Hippocampal formation (tissue), 2 donors: Measurements from ENCODE around the gene SCFD2.

Experiments used
- DNase-seq, 2 donors: peaks; one replicate each; lab custom pipeline; 2025; lab: John Stamatoyannopoulos, UW

The SCFD2 gene

DNA sequence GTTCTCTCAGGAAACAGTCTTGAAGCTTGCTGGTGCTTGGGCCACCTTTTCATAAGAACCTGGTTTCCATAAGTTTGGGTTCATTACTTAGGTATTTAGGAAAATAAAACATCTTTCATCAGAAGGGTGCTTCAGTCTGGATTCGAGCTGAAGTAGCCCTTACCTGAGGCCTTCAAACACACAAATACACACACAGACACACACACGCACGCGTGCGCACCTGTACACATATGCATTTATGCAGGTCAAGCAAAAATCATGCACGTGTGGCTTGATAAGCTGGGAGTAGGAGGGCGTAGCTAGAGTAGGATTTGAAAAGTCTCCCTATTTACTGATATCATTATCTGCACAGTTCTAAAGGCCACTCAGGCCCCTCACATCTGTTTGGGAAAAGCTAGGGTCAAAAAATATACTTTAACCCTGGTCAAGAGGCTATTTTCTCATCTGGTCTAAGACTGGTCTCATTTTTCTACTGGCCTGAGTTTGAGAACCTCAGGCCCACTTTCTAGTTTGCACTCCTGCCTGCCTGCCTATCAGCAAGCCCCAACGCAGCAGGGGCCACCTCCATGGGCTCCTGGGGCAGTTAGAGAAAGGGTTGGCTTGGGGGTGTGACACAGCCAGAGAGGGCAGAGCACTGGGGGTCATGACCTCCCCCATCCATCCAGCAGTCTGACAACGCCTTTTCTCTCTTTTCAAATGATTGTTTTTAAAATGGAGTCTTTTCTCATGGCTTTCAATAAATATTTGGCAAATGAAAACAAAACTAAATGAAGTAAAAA, 439.5 kb downstream of the SCFD2 start:
- no peak for DNase-seq

DNA sequence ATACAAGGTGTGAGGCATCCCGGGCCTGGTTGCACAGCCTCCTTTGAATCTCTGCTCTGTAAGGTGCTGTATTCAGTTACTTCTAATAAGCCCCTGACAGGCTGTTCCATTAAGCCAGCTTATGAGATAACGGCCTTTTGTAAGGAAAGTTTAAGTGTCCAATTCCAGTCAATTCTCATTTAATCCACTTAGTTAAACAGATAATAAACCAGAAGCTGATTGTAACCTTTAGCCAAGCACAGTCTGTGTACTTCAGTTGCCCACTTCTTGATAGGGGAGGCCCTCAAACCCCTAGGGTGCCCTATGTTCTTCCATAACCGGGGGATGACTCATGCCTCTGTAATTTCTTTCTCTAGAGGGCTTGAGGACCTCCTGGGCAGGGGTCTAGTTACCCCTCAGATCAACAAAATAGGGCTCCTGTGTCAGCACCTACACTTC, 440.3 kb downstream of the SCFD2 start:
- DNase-seq, result no peak

DNA sequence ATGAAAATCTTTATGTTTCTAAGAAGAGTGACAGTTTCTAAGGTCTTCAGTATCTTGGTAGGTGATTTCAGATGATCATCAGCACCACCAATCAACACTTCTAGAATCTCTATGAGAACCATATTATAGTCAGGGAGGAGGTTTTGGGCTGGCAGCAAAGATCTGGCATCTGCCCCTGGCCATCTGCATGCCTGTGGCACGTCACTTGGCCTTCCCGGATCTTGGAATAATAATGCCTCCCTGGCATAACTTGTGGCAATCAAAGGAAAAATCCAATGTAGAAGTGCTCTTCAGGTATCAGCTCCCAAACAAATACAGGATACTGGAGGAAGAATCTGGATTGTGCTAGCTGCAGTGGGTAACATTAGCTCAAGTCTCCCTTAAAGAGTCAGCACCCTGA, 446.4 kb downstream of the SCFD2 start:
- no peak for DNase-seq

DNA sequence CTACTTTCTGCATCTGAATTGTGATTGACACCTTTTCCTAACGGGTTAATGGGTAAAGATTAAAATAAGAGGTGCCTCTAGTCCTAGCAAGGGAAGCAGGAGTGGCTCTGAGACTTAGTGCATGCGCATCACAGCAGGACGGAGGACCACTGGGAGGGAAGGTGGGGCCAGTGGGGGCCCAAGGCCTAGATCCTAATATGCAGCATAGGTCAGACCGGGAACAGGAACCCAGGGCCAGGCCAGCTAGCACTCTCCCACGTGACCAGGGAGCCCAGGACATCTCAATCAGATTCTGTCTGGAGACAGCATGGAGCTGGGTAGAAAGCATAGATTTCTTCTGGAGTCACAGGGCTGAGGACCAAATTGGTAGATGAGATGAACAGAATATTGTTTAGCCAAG, 448.0 kb downstream of the SCFD2 start:
- DNase-seq, result no peak

DNA sequence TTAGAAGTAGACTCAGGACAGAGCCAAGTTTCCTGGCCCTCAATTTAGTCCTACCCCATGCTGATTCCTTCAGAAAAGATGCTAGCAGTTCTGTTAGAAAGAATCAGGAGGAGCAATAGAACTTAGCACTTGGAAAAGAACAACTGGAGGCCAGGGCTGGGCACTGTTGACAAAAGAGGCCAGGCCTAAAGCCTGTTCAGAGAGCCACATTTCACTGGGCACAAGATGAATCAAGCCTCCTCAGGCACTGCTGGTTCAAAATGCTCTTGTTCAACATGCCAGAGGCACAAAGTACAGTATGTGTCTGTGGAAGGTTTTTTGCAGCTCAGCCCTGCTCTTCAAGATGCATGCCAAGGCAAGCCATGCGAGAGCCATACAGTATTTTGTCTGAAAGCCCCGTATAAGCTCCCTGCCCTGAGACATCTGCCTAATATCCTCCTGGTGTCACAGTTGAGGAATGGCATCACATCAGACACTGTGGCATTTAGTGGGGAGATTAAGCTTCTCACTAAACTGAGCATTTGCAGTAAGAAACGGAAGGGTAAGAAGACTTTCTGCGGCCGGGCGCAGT, 450.0 kb downstream of the SCFD2 start:
- DNase-seq, result peak in 1 of 2 donors; percentile 46

DNA sequence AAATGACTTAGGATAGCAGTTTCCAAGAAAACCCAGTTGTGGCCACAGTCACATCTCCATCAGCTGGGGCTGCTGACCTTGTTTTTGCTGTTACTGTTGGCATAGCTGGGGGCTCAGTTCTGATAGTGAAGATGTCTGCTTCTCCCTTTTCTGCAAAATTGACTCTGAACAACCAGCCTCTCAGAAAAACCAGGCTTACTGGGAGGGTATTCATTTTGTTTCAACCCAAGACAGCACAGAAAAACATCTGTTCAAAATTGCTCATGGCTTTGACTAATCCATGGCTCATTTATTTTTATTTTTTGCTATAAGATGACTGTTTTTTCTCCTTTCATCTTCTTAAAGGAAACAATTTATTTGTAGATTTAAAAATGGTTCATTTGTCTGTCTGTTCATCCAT, 450.7 kb downstream of the SCFD2 start:
- DNase-seq, result no peak

DNA sequence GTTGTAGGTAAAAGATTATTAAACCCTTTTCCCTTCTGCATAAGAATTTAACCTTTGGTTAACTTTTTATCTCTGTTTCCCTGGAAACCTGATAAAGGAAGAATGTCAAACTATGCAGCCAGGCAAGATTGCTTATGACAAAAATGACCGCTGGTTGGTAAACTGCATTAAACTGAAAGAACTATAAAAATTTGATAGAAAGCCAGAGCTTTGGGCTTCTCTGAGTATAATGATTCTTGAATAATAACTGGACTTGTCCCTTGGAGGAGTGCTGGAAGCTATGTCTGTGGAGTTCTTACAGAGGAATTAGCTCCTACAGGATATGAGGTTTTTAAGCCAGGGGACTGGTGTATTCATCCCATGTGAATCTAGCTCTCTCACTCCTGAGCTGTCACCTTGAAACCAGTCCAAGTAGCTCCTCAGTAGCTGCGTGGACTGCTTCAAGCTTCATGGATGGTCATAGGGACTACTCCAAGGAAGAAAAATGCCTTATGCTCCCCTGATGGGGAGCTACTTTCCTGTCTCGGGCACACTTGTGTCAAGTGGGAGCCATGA, 451.7 kb downstream of the SCFD2 start:
- no peak for DNase-seq

DNA sequence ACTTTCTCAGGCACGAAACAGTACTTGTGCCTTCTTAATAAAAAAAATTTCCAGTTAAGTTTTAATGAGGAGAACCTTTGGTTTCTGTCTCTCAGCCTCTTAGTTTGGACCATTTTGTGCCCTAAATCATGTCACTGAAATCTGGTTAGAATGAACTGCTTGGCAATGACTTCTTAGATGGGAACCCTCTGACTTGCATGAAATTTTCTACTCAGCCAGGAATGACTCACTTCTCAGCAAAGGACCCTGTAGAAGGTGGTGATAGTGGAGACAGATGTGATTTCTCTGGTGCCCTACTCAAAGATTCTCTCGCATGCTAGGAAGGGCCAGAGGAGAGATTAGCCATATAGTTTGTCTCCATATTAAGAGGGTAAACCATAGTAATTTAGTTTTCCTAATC, 453.3 kb downstream of the SCFD2 start:
- no peak for DNase-seq

DNA sequence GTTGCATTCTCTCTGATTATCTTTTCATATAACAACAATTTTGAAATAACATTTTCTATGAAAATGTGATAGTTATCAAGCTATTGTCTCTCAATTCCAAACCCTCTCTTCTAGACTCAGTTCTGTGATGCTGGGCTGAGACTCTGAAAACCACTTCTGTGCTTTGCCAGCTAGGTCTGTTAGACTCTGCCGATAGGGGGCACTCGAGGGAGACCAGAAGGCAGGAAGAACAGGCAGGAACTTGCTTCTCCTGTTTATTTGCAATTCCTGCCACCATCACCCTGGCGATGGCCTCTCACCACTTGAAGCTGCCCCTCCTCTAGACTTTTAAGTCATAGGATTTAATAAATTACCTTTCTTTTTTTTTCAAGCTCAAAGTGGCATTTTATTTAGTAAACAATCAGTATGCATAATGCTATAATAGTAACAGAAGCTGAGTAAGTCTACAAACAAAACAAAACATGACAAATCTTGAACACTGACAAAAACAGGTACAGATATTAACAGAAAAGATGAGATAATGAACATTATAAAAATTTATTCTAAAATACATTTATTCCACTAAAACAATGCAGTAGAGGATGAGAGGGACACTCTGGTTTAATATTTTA, 454.1 kb downstream of the SCFD2 start:
- peak; percentile 39 for DNase-seq

DNA sequence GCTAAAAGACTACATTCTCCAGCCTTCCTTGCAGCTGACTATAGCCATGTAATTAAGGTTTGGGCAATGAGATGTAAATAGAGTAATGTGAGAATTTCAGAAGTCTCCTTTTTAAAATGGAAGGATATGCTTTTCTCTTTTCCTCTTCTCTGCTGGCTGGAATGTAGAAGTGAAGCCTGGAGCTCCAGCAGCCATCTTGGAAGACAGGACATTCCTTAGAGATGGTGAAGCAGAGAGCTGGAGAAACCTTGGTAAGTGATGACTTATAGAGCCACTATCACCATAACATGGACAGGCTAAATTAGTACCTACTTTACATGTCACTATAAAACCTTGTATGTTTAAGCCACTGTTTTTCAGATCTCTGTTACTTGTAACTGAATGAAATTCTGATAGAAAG, 455.7 kb downstream of the SCFD2 start:
- DNase-seq, result no peak

DNA sequence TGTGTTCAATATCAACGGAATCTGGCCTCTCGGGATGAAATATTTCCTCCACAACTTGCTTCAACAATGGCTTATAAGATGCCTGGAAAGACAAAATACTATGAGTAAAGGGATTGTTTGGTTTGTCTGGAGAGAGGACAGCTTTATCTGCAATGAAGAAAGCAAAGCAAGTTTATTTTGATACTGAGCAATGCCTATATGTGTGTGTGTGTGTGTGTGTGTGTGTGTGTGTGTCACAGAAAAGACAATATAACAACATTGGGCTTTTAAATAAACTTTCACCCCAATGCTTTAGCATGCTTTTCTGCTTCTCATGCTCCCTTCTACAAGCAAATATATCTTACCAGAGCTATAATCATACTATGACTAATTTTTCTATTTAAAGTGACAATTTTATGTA, 458.4 kb downstream of the SCFD2 start:
- no peak for DNase-seq

DNA sequence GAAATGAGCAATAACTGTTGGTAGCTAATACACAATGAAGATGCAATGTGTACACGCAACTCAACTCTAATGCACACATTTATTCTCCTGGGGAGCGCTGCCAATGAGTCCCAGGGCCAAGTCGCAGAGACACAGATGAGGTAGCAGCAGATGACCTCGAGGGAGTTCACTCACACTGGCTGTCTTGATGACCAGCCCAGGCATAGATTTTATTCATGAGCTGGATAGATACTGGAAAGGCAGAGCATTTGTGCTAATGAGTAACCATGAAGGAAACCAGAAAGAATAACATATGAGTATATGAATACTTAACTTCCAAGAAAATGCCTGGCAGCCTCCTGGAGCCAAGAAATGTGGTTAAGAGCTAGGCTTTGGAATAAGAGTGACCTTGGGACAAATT, 461.4 kb downstream of the SCFD2 start:
- no peak for DNase-seq

DNA sequence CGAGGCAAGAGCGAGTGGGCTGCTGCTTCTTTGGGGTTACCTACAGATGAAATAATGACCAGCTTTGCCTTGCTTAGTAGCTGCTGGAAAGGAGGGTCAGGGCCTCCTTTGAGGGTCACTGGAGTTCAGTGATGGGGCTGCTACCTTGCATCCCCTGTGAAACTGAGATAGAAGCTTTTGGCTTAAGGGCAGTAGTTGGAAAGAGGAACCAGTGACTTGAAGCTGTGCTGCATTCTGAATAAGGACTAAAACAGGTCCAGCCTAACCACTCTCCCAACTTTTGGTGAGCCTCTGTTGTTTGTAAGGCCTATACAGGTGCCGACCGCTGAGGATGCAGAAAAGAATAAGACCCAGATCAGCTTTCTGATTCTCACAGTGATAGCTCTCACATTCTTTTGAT, 462.6 kb downstream of the SCFD2 start:
- no peak for DNase-seq

DNA sequence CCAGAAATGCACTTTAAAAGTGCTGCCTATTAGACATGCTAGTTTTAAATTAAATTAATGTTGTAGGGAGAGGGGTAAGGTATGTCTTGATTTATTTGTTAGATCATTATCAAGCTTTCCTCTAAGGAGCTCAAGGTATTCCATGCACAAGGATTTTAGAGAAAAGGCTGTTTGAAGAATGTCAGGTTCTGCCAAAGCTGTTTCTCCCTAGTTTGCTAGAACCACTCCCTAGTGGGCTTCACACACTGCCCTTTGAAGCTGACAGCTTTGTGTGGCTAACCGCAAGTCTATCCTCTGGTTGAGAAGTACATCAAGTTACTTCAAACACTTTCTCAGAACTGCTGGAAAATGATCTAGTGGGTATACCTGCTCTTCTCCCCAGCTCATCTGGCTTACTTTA, 471.4 kb downstream of the SCFD2 start:
- no peak for DNase-seq

DNA sequence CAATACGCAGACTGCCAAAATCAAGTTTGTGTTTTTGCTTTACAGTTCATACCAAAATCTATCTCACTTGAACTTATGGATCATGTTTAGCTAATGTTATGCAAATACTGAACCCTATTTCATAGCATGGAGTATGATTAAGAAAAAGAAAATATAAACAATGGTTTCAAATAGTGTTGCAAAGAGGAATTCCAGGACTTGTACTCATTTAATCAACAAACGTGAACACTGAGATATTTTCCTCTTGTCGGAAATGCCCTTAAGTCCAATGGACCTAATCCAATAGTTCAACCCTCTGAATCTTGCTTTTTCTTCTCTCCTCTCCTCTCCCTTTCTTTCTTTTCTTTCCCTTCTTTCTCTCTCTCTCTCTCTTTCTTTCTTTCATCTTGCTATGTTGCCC, 473.0 kb downstream of the SCFD2 start:
- DNase-seq, result no peak

DNA sequence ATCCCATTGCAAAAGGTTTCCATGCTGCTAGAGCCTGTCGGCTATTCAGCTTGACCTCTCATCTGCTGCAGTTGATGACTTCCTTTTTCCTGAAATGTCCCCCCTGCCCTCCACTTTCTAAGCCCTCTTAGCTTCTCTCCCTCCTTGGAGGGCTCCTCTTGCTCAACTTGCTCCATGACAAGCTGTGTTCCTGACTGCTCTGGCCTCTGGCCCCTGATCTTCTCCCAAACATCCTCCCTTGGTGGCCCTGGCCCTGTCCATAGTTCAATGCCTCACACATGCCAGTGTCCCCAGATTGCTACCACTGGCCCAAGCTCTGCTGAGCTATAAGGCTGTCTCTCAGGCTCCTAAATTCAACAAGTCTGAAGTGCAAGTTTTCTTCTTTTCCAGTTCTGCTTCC, 474.1 kb downstream of the SCFD2 start:
- DNase-seq, result no peak

DNA sequence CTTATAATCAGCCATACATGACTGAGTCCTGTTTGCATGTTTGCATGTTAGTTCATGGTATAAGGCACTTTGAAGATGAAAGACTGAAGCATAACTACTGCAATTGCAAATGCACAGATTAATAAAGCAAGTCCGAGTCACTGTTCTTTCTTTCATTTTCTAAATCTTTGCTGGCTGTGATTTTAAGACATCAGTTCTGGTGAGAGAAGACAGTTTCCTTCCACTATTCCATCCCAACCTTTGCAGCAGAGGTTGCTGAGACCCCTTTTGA, 475.4 kb downstream of the SCFD2 start:
- DNase-seq, result no peak

DNA sequence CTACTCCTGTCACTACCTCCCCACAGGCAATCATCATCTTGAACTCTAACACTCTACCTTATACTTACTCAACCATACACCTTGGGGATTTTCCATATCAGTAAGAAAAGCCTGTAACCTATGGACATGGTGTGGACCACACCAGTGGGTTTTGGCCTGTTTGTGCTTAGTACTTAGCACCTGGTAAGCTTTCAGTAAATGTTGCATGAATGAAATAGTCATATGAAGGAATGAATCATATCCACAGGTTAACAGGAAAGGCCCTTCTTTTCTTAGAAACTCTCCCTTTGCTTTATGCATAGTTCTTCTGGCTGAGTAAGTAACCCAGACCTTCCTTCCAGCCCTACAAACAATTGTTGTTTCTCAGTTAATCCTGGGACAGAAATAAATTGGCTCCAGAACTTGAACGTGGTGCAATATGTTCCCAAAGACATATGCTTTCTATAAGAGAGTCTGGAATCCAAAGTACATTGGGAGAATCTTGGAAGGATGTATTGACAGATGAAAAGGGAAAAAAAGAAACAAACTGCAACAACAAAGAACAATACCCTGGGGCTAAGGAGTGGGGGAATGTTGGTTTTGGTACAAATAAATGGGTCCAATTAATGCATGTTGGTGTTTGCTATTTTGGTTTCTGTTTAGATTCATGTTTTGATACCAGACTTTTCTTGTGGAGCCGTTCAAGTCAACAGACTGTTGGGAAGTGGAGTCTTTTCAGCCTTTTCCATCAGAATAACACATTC, 475.9 kb downstream of the SCFD2 start:
- DNase-seq, result no peak

DNA sequence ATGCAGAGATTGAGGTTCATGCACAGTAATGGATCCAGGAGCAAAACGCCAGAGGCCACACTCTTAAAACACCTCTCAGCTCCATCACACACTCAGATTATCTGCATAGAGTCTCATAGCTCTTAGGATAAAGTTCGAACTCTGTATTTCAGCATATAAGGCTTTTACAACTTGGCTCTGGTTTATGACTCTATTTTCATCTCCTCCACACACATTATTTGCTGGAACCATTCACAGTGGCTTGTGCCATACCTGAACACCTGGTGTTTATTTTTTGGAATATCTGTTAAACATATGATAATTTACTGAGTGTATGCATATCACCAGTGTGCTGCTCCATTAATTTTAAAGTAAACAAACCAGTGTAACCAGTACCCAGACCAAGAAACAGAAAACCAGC, 476.5 kb downstream of the SCFD2 start:
- DNase-seq, result no peak

DNA sequence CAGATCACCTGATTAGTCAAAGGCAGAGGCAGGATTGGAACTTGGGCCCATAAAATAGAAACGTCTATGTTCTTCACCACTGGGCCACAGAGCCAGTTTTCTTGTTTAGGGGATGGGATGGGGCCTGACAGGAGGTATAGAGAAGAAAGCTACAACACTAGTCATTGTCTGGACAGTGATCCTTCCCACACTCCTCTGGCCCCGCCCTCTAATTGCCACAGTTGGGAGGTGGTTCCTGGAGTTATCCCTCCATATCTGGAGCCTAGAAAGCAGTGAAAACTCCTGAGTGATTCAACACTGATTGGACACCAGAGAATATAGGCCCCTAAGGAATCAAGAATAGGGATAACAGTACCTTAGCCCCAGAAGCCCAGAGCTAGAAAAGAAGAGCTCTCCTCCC, 480.9 kb downstream of the SCFD2 start:
- DNase-seq, result no peak

DNA sequence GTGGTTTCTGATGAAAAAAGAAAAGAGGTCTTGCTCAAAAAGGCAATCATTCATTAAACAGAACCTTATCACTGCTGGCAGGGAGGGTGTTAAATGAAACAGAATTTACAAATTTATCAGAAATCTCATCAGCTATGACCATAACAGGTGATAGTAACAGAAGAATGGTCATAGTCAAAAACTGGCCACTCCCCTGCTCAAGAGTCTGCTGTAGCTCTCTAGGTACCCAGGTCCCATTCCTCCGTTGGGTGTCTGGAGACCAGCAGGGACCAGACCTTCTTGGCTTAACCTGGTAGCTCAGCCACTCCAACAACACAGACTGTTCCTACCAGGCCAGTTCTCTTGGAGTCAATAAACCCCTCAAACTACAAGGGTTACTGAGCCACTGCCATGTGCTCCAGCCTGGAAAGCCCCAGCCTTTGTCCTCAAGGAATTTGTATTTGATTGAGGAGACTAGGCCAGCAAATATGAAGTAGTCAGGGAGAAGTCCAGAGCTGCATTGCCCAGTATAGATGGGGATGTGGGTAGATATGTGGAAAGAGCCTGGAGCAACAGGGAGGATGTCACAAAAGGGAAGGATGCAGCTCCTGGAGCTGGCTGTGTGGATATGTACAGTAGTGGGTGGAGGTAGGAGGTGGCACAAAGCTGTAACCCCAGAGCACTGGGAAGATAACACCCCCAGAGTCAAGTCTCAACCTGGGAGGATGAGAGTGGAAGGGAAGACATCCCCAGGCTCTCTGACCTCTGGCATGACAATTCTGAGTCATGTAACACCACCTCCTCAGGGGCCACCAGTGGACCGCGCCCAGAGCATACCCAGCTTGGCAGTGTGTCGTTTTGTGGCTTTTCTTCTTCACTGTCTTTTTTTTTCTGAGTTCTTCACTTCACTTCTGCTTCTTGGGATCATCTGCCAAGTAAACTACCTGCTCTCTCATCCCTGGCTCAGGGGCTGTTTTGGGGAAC, 481.9 kb downstream of the SCFD2 start:
- no peak for DNase-seq

DNA sequence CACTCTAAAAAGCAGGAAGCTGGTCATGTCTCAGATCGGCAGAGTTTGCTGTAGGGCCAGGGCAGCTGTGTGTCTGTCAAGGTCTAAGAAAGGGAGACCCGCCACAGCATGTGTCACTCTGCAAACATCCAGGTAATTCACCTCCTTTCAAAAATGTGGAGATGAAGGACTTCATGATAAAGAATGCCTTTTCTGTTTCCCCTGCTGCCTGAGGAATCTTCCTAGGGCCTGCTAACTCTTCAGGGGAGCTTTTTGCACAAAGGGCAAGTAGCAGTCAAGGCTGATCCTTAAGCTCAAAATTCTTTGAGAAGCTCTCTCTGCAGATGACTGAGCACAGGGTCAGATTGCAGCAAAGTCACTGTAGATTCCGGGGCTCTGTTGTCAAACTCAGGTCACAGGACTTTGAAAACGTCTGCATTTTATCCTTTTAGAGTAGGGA, 482.7 kb downstream of the SCFD2 start:
- DNase-seq, result no peak
